MM.1S (cell line): Measurements from ENCODE around the gene MOCS2.

Experiments used
- EZH2 ChIP-seq: fragments of 300-600 bp; sonication (generic); optimal IDR thresholded peaks from 2 replicates; pipeline ENCODE3; 2017; ENCODE audit warnings: low read depth, mild to moderate bottlenecking, antibody characterized with exemption, low read length, mixed read lengths
- TF ChIP-seq, protein P1 (sequence below): fragments of 300-600 bp; sonication (generic); IDR thresholded peaks from 2 replicates; pipeline ENCODE4 v1.5.1; 2016; ENCODE audit warnings: antibody characterized with exemption, low read length, mixed read lengths

- TF ChIP-seq, protein P1, sequence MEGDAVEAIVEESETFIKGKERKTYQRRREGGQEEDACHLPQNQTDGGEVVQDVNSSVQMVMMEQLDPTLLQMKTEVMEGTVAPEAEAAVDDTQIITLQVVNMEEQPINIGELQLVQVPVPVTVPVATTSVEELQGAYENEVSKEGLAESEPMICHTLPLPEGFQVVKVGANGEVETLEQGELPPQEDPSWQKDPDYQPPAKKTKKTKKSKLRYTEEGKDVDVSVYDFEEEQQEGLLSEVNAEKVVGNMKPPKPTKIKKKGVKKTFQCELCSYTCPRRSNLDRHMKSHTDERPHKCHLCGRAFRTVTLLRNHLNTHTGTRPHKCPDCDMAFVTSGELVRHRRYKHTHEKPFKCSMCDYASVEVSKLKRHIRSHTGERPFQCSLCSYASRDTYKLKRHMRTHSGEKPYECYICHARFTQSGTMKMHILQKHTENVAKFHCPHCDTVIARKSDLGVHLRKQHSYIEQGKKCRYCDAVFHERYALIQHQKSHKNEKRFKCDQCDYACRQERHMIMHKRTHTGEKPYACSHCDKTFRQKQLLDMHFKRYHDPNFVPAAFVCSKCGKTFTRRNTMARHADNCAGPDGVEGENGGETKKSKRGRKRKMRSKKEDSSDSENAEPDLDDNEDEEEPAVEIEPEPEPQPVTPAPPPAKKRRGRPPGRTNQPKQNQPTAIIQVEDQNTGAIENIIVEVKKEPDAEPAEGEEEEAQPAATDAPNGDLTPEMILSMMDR = no peak
- no peak for TF ChIP-seq EZH2
Measured at GRCh38 chr5:53080271-53080670, 29.3 kb downstream of the MOCS2 start.
